PFSK-1 (cell line): ENCODE data around the gene LZTS2.
A peak's percentile ranks its signal among the peaks of the same experiment; 100 is the strongest.

ENCODE experiments used
- FOXP2 ChIP-seq: optimal IDR thresholded peaks from 2 replicates; pipeline ENCODE3; 2011; ENCODE audit warnings: borderline replicate concordance, control low read depth, inconsistent platforms; ENCODE audit not compliant: insufficient read depth; ENCODE audit errors: extremely low read length, extremely low read depth
- POLR2AphosphoS5 ChIP-seq: IDR thresholded peaks from 2 replicates; pipeline ENCODE4 v1.6.1; 2012; ENCODE audit warnings: low read depth, mild to moderate bottlenecking, control low read depth, low read length, moderate library complexity
- SIN3A ChIP-seq: IDR thresholded peaks from 2 replicates; pipeline ENCODE4 v1.6.1; 2012; ENCODE audit warnings: mild to moderate bottlenecking, low read length, moderate library complexity, borderline replicate concordance; ENCODE audit not compliant: insufficient read depth
- TAF1 ChIP-seq: IDR thresholded peaks from 2 replicates; pipeline ENCODE4 v1.6.1; 2012; ENCODE audit warnings: low read length, control low read depth, borderline replicate concordance; ENCODE audit not compliant: insufficient read depth
- TF ChIP-seq, protein P1 (sequence below), 2 experiments: IDR thresholded peaks; 2 replicates each; pipeline versions ENCODE4 v1.6.1 to v1.8.0; 2011 to 2012; ENCODE audit warnings: low read depth in 2 of 2, low read length in 2 of 2, control low read depth in 1 of 2, inconsistent platforms in 1 of 2, mild to moderate bottlenecking in 1 of 2, moderate library complexity in 1 of 2; ENCODE audit not compliant: insufficient read depth in 1 of 2

- TF ChIP-seq TAF1, result peak; percentile 28; the same call in 1 of the 2 replicates
- no peak for TF ChIP-seq POLR2AphosphoS5
- no peak for TF ChIP-seq SIN3A
- TF ChIP-seq, protein P1, sequence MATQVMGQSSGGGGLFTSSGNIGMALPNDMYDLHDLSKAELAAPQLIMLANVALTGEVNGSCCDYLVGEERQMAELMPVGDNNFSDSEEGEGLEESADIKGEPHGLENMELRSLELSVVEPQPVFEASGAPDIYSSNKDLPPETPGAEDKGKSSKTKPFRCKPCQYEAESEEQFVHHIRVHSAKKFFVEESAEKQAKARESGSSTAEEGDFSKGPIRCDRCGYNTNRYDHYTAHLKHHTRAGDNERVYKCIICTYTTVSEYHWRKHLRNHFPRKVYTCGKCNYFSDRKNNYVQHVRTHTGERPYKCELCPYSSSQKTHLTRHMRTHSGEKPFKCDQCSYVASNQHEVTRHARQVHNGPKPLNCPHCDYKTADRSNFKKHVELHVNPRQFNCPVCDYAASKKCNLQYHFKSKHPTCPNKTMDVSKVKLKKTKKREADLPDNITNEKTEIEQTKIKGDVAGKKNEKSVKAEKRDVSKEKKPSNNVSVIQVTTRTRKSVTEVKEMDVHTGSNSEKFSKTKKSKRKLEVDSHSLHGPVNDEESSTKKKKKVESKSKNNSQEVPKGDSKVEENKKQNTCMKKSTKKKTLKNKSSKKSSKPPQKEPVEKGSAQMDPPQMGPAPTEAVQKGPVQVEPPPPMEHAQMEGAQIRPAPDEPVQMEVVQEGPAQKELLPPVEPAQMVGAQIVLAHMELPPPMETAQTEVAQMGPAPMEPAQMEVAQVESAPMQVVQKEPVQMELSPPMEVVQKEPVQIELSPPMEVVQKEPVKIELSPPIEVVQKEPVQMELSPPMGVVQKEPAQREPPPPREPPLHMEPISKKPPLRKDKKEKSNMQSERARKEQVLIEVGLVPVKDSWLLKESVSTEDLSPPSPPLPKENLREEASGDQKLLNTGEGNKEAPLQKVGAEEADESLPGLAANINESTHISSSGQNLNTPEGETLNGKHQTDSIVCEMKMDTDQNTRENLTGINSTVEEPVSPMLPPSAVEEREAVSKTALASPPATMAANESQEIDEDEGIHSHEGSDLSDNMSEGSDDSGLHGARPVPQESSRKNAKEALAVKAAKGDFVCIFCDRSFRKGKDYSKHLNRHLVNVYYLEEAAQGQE (IDR thresholded peaks at IDR 0.05; ENCODE audit: insufficient read depth in 1 of 2, low read depth in 2 of 2, low read length in 2 of 2), result no peak
- TF ChIP-seq FOXP2, result no peak
Observed at GRCh38 chr10:101012525-101013364, 13.1 kb downstream of the LZTS2 start.
